Smooth muscle cell (in vitro differentiated cells): Measurements from ENCODE around the gene SCN1A. TPM values are rescaled to one million over a fixed set of nuclear protein-coding genes. Genes with fewer than 3 reads are reported as not detected.

ENCODE experiments used
- DNase-seq: peaks from one replicate; lab custom pipeline; 2025; ENCODE audit not compliant: unreplicated experiment; lab: John Stamatoyannopoulos, UW
- H2AFZ ChIP-seq: fragments of 200-600 bp; sonication (generic); 2 replicates; pipeline ENCODE4 v1.6.0; 2016; ENCODE audit warnings: antibody characterized with exemption, low read depth, mild to moderate bottlenecking
- H3F3A ChIP-seq: fragments of 200-600 bp; sonication (generic); 2 replicates; pipeline ENCODE4 v1.6.0; 2017; ENCODE audit warnings: antibody characterized with exemption, low read depth
- H3K27ac ChIP-seq: fragments of 200-600 bp; sonication (generic); 2 replicates; pipeline ENCODE4 v1.5.1; 2016; ENCODE audit warnings: low read depth, mild to moderate bottlenecking
- H3K27me3 ChIP-seq: fragments of 200-600 bp; sonication (generic); 2 replicates; pipeline ENCODE4 v1.6.1; 2016; ENCODE audit warnings: low read depth, mild to moderate bottlenecking
- H3K36me3 ChIP-seq: fragments of 200-600 bp; sonication (generic); 2 replicates; pipeline ENCODE4 v1.5.1; 2016; ENCODE audit warnings: low read depth
- H3K4me1 ChIP-seq: fragments of 200-600 bp; sonication (generic); 2 replicates; pipeline ENCODE4 v1.5.1; 2016; ENCODE audit warnings: low read depth
- H3K4me2 ChIP-seq: fragments of 200-600 bp; sonication (generic); 2 replicates; pipeline ENCODE4 v1.6.0; 2016; ENCODE audit warnings: mild to moderate bottlenecking
- H3K4me3 ChIP-seq: fragments of 200-600 bp; sonication (generic); 2 replicates; pipeline ENCODE4 v1.5.1; 2016; ENCODE audit warnings: mild to moderate bottlenecking
- H3K79me2 ChIP-seq: fragments of 200-600 bp; sonication (generic); 2 replicates; pipeline ENCODE4 v1.6.0; 2016; ENCODE audit warnings: low read depth, mild to moderate bottlenecking
- H3K9ac ChIP-seq: fragments of 200-600 bp; sonication (generic); 2 replicates; pipeline ENCODE4 v1.6.0; 2016; ENCODE audit warnings: low read depth
- H3K9me3 ChIP-seq: fragments of 200-600 bp; sonication (generic); replicated peaks from 2 replicates; pipeline ENCODE4 v1.5.1; 2016; ENCODE audit warnings: low read depth
- H4K20me1 ChIP-seq: fragments of 200-600 bp; sonication (generic); 2 replicates; pipeline ENCODE4 v1.6.0; 2016; ENCODE audit warnings: low read depth
- WGBS: methylation state at CpG from one replicate; pipeline ENCODE4 v1.1.7; 2016; ENCODE audit warnings: low lambda C conversion rate; 5-methylcytosine and 5-hydroxymethylcytosine counted together
- polyA plus RNA-seq: library from polyadenylated mRNA; unstranded; fragments of >200 nt; fragmentation: Nextera tagmentation; extraction: Ambion mirVana; gene quantifications from 2 replicates; pipeline ENCODE4 v1.2.1, GENCODE V29; 2016
- total RNA-seq: library from RNA; depleted of rRNA; stranded (reverse); fragments of >200 nt; gene quantifications from 2 replicates; pipeline ENCODE4 v1.2.3, GENCODE V29; 2014
- TF ChIP-seq, protein P1 (sequence below): fragments of 200-600 bp; sonication (generic); IDR thresholded peaks from 2 replicates; pipeline ENCODE4 v1.5.1; 2017; ENCODE audit warnings: borderline replicate concordance, mild to moderate bottlenecking, antibody characterized with exemption; ENCODE audit not compliant: insufficient read depth, poor library complexity, severe bottlenecking

Gene SCN1A
- total and polyA plus RNA-seq, 2 experiments from 2014 or later: not detected

GRCh38 chr2:166013878-166014277 lies 113.9 kb downstream of the SCN1A start:
- H3K4me3 ChIP-seq: no peak overlapping the region
- H4K20me1 ChIP-seq: no peaks in the 10 kb centered on the region
- H3F3A ChIP-seq: no peaks in the 10 kb centered on the region
- H3K27ac ChIP-seq: no peak overlapping the region
- H3K9me3 ChIP-seq: no peaks in the 10 kb centered on the region
- no peaks in the 10 kb centered on the region for H3K36me3 ChIP-seq
- no peak overlapping the region for H3K4me2 ChIP-seq
- no peak overlapping the region for H3K9ac ChIP-seq
- no peak overlapping the region for H2AFZ ChIP-seq
- peaks cover 8% of the 10 kb centered on the region for H3K27me3 ChIP-seq
- WGBS: 66% methylated on average over 1 of the region's 1 CpG
- H3K79me2 ChIP-seq: no peaks in the 10 kb centered on the region
- DNase-seq: no peak
- TF ChIP-seq, protein P1, sequence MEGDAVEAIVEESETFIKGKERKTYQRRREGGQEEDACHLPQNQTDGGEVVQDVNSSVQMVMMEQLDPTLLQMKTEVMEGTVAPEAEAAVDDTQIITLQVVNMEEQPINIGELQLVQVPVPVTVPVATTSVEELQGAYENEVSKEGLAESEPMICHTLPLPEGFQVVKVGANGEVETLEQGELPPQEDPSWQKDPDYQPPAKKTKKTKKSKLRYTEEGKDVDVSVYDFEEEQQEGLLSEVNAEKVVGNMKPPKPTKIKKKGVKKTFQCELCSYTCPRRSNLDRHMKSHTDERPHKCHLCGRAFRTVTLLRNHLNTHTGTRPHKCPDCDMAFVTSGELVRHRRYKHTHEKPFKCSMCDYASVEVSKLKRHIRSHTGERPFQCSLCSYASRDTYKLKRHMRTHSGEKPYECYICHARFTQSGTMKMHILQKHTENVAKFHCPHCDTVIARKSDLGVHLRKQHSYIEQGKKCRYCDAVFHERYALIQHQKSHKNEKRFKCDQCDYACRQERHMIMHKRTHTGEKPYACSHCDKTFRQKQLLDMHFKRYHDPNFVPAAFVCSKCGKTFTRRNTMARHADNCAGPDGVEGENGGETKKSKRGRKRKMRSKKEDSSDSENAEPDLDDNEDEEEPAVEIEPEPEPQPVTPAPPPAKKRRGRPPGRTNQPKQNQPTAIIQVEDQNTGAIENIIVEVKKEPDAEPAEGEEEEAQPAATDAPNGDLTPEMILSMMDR: no peak
- H3K4me1 ChIP-seq: no peaks in the 10 kb centered on the region

DNA sequence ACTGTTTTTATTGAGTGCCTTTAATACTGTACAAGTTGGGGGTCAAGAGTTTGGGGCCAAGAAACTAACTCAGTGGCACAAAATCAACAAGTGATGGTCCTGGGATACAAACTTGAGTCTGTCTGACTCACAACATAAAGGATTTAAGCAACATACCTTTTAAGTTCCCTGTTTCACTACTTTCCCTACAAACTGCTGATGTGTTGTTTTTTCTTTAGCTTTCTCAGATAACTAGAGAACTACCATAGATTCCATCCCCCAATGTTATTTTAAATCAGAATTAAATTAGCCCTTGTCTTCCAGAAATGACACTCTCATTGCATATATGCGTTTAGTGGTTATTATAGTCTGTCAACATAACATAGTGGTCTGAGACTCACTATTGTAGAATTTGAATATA lies 116.2 kb downstream of the SCN1A start:
- Histone ChIP-seq H3K79me2 (no peaks in the 10 kb centered on the region), H3K27me3 (peaks cover 8% of the 10 kb centered on the region), H4K20me1 (no peaks in the 10 kb centered on the region), H3K4me1 (no peaks in the 10 kb centered on the region), H3F3A (no peaks in the 10 kb centered on the region), H3K27ac (no peak overlapping the region), H2AFZ (no peak overlapping the region), H3K4me3 (no peak overlapping the region), H3K36me3 (no peaks in the 10 kb centered on the region), H3K4me2 (no peak overlapping the region), H3K9ac (no peak overlapping the region), H3K9me3 (no peaks in the 10 kb centered on the region)
- DNase-seq: no peak
- TF ChIP-seq, protein P1: no peak
- WGBS: 73% methylated on average over 1 of the region's 1 CpG

- 57% methylated on average over 2 of the region's 2 CpGs for WGBS
- H3K4me2 ChIP-seq: no peak overlapping the region
- no peak overlapping the region for H3K4me3 ChIP-seq
- no peak overlapping the region for H2AFZ ChIP-seq
- no peaks in the 10 kb centered on the region for H4K20me1 ChIP-seq
- H3F3A ChIP-seq: no peaks in the 10 kb centered on the region
- no peak for DNase-seq
- H3K9ac ChIP-seq: no peak overlapping the region
- no peaks in the 10 kb centered on the region for H3K27me3 ChIP-seq
- TF ChIP-seq, protein P1: no peak
- no peaks in the 10 kb centered on the region for H3K4me1 ChIP-seq
- no peak overlapping the region for H3K27ac ChIP-seq
- H3K79me2 ChIP-seq: no peaks in the 10 kb centered on the region
- H3K36me3 ChIP-seq: no peaks in the 10 kb centered on the region
- H3K9me3 ChIP-seq: no peaks in the 10 kb centered on the region
Measured at GRCh38 chr2:166000401-166000800, 127.4 kb downstream of the SCN1A start.

GRCh38 chr2:165990846-165991245 lies 137.0 kb downstream of the SCN1A start:
- H2AFZ ChIP-seq: no peak overlapping the region

More at GRCh38 chr2:165990846-165991245, 137.0 kb downstream of the SCN1A start:
- H3K9ac ChIP-seq: no peak overlapping the region
- H3K4me2 ChIP-seq: no peak overlapping the region
- no peaks in the 10 kb centered on the region for H3K9me3 ChIP-seq
- TF ChIP-seq, protein P1: no peak
- H3K4me3 ChIP-seq: no peak overlapping the region
- no peaks in the 10 kb centered on the region for H3K36me3 ChIP-seq
- no peaks in the 10 kb centered on the region for H4K20me1 ChIP-seq
- no peaks in the 10 kb centered on the region for H3K27me3 ChIP-seq
- no peaks in the 10 kb centered on the region for H3K4me1 ChIP-seq
- no peaks in the 10 kb centered on the region for H3K79me2 ChIP-seq
- H3K27ac ChIP-seq: no peak overlapping the region
- H3F3A ChIP-seq: no peaks in the 10 kb centered on the region
- no peak for DNase-seq
